ENCODE results near the gene CCDC197. TPM values are rescaled to one million over a fixed set of nuclear protein-coding genes. Genes with fewer than 3 reads are reported as not detected.

Gene CCDC197
- total and polyA plus RNA-seq, 9 donors = not detected

- Histone ChIP-seq H3K4me1 (ENCODE audit: insufficient read depth) (no peaks in the 10 kb centered on the region), H3K9me3 (no peaks in the 10 kb centered on the region), H3K36me3 (no peaks in the 10 kb centered on the region), H3K4me3 (no peak overlapping the region), H3K27ac (no peak overlapping the region), H3K27me3 (no peaks in the 10 kb centered on the region)
- TF ChIP-seq CTCF (IDR thresholded peaks at IDR 0.05) (no peak), POLR2A (IDR thresholded peaks at IDR 0.05) (no peak), EP300 (IDR thresholded peaks at IDR 0.05) (no peak)
- intact Hi-C loops (cut with DNase I) = no loop called here
- WGBS, 3 donors = 72 to 84% (median 77%) methylated on average over 2 of the region's 2 CpGs
- DNase-seq = no peak
These were observed 18.1 kb downstream of the CCDC197 start for GRCh38 chr14:94015223-94015622.

- Histone ChIP-seq H3K27ac (no peak overlapping the region), H3K36me3 (no peaks in the 10 kb centered on the region), H3K4me1 (ENCODE audit: insufficient read depth) (no peaks in the 10 kb centered on the region), H3K4me3 (no peak overlapping the region), H3K9me3 (no peaks in the 10 kb centered on the region), H3K27me3 (no peaks in the 10 kb centered on the region)
- TF ChIP-seq CTCF (IDR thresholded peaks at IDR 0.05) = no peak
- TF ChIP-seq EP300 (IDR thresholded peaks at IDR 0.05) = no peak
- no peak for TF ChIP-seq POLR2A (IDR thresholded peaks at IDR 0.05)
- WGBS, 3 donors = 65 to 80% (median 71%) methylated on average over 8 of the region's 8 CpGs
- intact Hi-C loops (cut with DNase I) = no loop called here
- DNase-seq = no peak
These were observed 19.4 kb downstream of the CCDC197 start for GRCh38 chr14:94016446-94016976.

GRCh38 chr14:94018308-94018707, 21.2 kb downstream of the CCDC197 start:
- TF ChIP-seq CTCF (IDR thresholded peaks at IDR 0.05) = no peak
- no peak for TF ChIP-seq EP300 (IDR thresholded peaks at IDR 0.05)
- no peak for TF ChIP-seq POLR2A (IDR thresholded peaks at IDR 0.05)
- no peaks in the 10 kb centered on the region for H3K27me3 ChIP-seq
- H3K27ac ChIP-seq = no peak overlapping the region
- no peak for DNase-seq
- no peak overlapping the region for H3K4me3 ChIP-seq
- no peaks in the 10 kb centered on the region for H3K4me1 ChIP-seq (ENCODE audit: insufficient read depth)
- H3K9me3 ChIP-seq = no peaks in the 10 kb centered on the region
- no peaks in the 10 kb centered on the region for H3K36me3 ChIP-seq
- intact Hi-C loops (cut with DNase I) = no loop called here
- WGBS, 3 donors = 75 to 85% (median 84%) methylated on average over 8 of the region's 8 CpGs

GRCh38 chr14:94019329-94019728, 22.2 kb downstream of the CCDC197 start:
- intact Hi-C loops (cut with DNase I) = no loop called here
- Histone ChIP-seq H3K27ac (no peak overlapping the region), H3K36me3 (no peaks in the 10 kb centered on the region), H3K9me3 (no peaks in the 10 kb centered on the region), H3K27me3 (no peaks in the 10 kb centered on the region), H3K4me1 (ENCODE audit: insufficient read depth) (no peaks in the 10 kb centered on the region), H3K4me3 (no peak overlapping the region)
- no peak for DNase-seq
- WGBS, 3 donors = 37 to 66% (median 40%) methylated on average over 6 of the region's 6 CpGs
- no peak for TF ChIP-seq EP300 (IDR thresholded peaks at IDR 0.05)
- TF ChIP-seq POLR2A (IDR thresholded peaks at IDR 0.05) = no peak
- no peak for TF ChIP-seq CTCF (IDR thresholded peaks at IDR 0.05)

Measured in ovary (tissue), 9 donors.